GM23248 (cell line): ENCODE results near the gene C9orf85.

Experiments used
- EZH2 ChIP-seq: fragments of 200-600 bp; sonication (generic); IDR thresholded peaks from 2 replicates; pipeline ENCODE4 v1.6.1; 2018; ENCODE audit warnings: antibody characterized with exemption, mild to moderate bottlenecking; ENCODE audit not compliant: insufficient read depth, poor library complexity, severe bottlenecking
- EZH2phosphoT487 ChIP-seq: fragments of 200-600 bp; sonication (generic); IDR thresholded peaks from 2 replicates; pipeline ENCODE4 v1.6.1; 2018; ENCODE audit warnings: antibody characterized with exemption, moderate library complexity, mild to moderate bottlenecking, low read depth; ENCODE audit not compliant: insufficient read depth

GRCh38 chr9:71924576-71924975 is 13.1 kb downstream of the C9orf85 start:
- TF ChIP-seq EZH2phosphoT487 (no peak), EZH2 (no peak)
